ENCODE measurements around the gene RBM12.

DNA sequence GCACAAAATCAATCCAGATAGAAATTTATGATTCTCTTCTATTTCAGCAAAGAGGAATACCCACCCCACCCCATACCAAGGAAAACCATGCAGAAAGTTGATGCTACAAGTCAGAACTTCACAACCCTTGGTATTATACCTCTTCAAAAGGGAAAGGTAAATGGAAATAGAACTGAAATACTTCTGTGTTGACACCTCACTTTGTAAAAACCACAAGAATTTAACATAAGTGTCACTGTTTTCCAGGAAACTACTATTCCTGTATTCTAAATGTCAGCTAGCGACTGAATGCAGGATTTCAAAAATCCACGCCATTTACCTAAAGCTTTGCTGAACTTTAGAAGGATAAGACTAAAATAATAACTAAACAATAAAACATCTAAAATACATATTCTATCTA lies 3.6 kb downstream of the RBM12 start:
- TF ChIP-seq EZH2phosphoT487 (IDR thresholded peaks at IDR 0.05; ENCODE audit: insufficient read depth, low read depth) (no peak), EZH2 (IDR thresholded peaks at IDR 0.05; ENCODE audit: insufficient read depth, poor library complexity, severe bottlenecking) (no peak)
